ENCODE measurements around the gene MACO1.
"Not testable (repeated sequence)": the region's sequence is repeated elsewhere in the genome, so short reads cannot be mapped to it uniquely, and the experiment has no call there.

MACO1 gene

GRCh38 chr1:25447547-25447946 is 16.9 kb downstream of the MACO1 start:
- no peak for DNase-seq (ENCODE audit: low read depth)
- H3K4me3 ChIP-seq (ENCODE audit: low read length): no peak overlapping the region
- TF ChIP-seq, protein P1, sequence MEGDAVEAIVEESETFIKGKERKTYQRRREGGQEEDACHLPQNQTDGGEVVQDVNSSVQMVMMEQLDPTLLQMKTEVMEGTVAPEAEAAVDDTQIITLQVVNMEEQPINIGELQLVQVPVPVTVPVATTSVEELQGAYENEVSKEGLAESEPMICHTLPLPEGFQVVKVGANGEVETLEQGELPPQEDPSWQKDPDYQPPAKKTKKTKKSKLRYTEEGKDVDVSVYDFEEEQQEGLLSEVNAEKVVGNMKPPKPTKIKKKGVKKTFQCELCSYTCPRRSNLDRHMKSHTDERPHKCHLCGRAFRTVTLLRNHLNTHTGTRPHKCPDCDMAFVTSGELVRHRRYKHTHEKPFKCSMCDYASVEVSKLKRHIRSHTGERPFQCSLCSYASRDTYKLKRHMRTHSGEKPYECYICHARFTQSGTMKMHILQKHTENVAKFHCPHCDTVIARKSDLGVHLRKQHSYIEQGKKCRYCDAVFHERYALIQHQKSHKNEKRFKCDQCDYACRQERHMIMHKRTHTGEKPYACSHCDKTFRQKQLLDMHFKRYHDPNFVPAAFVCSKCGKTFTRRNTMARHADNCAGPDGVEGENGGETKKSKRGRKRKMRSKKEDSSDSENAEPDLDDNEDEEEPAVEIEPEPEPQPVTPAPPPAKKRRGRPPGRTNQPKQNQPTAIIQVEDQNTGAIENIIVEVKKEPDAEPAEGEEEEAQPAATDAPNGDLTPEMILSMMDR (IDR thresholded peaks at IDR 0.05; ENCODE audit: insufficient read depth, low read depth, low read length, missing control alignments): no peak

DNA sequence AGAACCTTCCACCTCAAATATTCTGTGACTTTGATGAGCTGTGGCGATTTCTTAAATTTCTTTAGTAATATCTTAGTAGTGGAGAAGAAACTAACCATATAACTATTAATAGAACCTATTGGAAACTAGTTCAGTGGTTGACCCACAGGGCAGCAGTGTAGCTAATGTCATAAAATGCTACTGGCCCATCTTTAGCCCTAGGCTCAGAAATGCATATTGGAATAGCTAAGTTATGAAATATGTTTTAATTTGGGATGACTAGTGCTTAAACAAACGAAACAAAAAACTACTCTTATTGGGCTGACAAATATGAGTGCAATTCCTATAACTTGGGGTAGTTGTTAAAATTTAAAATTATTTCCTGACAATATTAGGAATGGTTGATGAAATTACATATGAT is 20.2 kb downstream of the MACO1 start:
- no peak for DNase-seq (ENCODE audit: low read depth)
- TF ChIP-seq, protein P1 (IDR thresholded peaks at IDR 0.05; ENCODE audit: insufficient read depth, low read depth, low read length, missing control alignments): no peak
- no peak overlapping the region for H3K4me3 ChIP-seq (ENCODE audit: low read length)

DNA sequence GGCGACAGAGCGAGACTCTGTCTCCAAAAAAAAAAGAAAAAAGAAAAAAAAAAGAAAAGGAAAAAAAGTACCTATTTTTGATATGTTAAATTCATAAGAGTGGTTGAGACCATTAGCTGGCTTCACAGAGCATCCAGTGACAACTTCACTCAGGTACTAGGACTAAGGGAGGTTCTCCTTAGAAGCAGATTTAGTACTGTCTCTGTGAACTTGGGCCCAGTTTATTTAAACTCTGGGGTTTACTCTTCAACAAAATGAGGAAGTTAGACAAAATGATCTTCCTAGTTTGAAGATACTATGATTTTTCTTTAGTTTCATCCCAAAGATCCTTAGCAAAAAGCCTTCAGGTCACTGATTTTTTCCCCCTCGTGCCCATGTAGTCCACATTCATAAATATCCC is 21.2 kb downstream of the MACO1 start:
- DNase-seq (ENCODE audit: low read depth): no peak
- H3K4me3 ChIP-seq (ENCODE audit: low read length): no peak overlapping the region
- TF ChIP-seq, protein P1 (IDR thresholded peaks at IDR 0.05; ENCODE audit: insufficient read depth, low read depth, low read length, missing control alignments): no peak

DNA sequence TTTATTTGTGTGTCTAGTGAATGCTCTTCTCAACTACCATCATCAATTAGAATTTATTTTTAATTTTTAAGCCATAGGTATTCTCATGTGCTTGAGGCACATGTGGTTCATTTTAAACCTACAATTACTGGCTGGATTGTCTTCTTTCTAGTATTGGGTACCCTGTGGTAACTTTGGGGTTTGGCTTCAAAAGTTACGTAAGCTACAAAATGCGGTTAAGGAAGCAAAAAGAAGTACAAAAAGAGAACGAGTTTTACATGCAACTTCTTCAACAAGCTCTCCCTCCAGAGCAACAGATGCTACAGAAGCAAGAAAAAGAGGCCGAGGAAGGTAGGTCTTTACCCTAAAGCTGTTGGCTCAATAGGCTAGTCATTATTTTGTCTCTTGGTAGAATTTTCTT is 25.8 kb downstream of the MACO1 start:
- DNase-seq (ENCODE audit: low read depth): no peak
- TF ChIP-seq, protein P1 (IDR thresholded peaks at IDR 0.05; ENCODE audit: insufficient read depth, low read depth, low read length, missing control alignments): no peak
- no peak overlapping the region for H3K4me3 ChIP-seq (ENCODE audit: low read length)

- TF ChIP-seq, protein P1 (IDR thresholded peaks at IDR 0.05; ENCODE audit: insufficient read depth, low read depth, low read length, missing control alignments): no peak
- peak; percentile 22 for DNase-seq (ENCODE audit: low read depth)
- no peak overlapping the region for H3K4me3 ChIP-seq (ENCODE audit: low read length)
Observed at GRCh38 chr1:25458541-25459298, 28.0 kb downstream of the MACO1 start.

- TF ChIP-seq, protein P1 (IDR thresholded peaks at IDR 0.05; ENCODE audit: insufficient read depth, low read depth, low read length, missing control alignments): no peak
- no peak for DNase-seq (ENCODE audit: low read depth)
- H3K4me3 ChIP-seq (ENCODE audit: low read length): no peak overlapping the region
Observed at GRCh38 chr1:25460020-25460419, 29.3 kb downstream of the MACO1 start.

DNA sequence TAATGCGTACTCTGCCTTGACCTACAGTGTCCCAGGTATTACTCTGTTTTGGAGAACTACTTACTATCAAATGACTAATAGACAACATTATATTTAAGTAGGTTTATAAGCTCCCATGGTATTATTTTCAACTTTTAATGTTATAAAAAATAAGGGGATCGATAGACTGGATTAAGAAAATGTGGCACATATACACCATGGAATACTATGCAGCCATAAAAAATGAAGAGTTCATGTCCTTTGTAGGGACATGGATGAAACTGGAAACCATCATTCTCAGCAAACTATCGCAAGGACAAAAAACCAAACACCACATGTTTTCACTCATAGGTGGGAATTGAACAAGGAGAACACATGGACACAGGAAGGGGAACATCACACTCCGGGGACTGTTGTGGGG is 30.1 kb downstream of the MACO1 start:
- not testable (repeated sequence) for H3K4me3 ChIP-seq (ENCODE audit: low read length); DNase-seq (ENCODE audit: low read depth)
